ENCODE data around the gene CCT7. TPM values are rescaled to one million over a fixed set of nuclear protein-coding genes. Genes with fewer than 3 reads are reported as not detected.

CCT7 gene
- total RNA-seq, 1 experiment from 2014 or later = 538 TPM

- CTCF ChIA-PET = no interaction called here
Measured at GRCh38 chr2:73205611-73206010, 28.5 kb upstream of the CCT7 start.

GRCh38 chr2:73208258-73208657 is 25.9 kb upstream of the CCT7 start:
- no peak for TF ChIP-seq CTCF (conservative IDR thresholded peaks at IDR 0.05; ENCODE audit: low read depth, low read length)
- no peak for TF ChIP-seq EZH2phosphoT487 (IDR thresholded peaks at IDR 0.05; ENCODE audit: borderline replicate concordance, low read length)
- no peak for TF ChIP-seq EZH2 (IDR thresholded peaks at IDR 0.05; ENCODE audit: low read length, unreplicated experiment)
- H3K4me2 ChIP-seq (ENCODE audit: low read length) = no peak overlapping the region
- H3K27ac ChIP-seq (ENCODE audit: low read length) = no peak overlapping the region
- H3K79me2 ChIP-seq (ENCODE audit: low read length) = no peaks in the 10 kb centered on the region
- no peaks in the 10 kb centered on the region for H4K20me1 ChIP-seq (ENCODE audit: low read length)
- intact Hi-C loops (cut with micrococcal nuclease) = no loop called here
- ATAC-seq = no peak
- peaks cover 14% of the 10 kb centered on the region for H3K27me3 ChIP-seq (ENCODE audit: low read length)
- ChIA-PET POLR2A (ENCODE audit: unreplicated experiment) (interaction anchor here (0.7 kb wide), 1 partner anchor 17 kb away, joined by 24 read pairs; no protein-coding TSS in a partner anchor), CTCF (no interaction called here)
- no peak for DNase-seq
- no peaks in the 10 kb centered on the region for H3F3A ChIP-seq (ENCODE audit: low read length, unreplicated experiment)
- no peaks in the 10 kb centered on the region for H3K9me3 ChIP-seq (ENCODE audit: low read length)
- no peaks in the 10 kb centered on the region for H3K9me2 ChIP-seq (replicated peaks; ENCODE audit: low read length)
- BruUV-seq (replicated peaks) = no TSS peak
- no peak overlapping the region for H2AFZ ChIP-seq (ENCODE audit: low read length)
- no peaks in the 10 kb centered on the region for H3K4me1 ChIP-seq (ENCODE audit: insufficient read depth, low read length)
- no peak overlapping the region for H3K9ac ChIP-seq (ENCODE audit: low read length)
- H3K4me3 ChIP-seq (ENCODE audit: low read length) = no peak overlapping the region
- H3K36me3 ChIP-seq (ENCODE audit: low read depth, low read length) = no peaks in the 10 kb centered on the region

More at GRCh38 chr2:73205611-73206010, 28.5 kb upstream of the CCT7 start:
- TF ChIP-seq CTCF (conservative IDR thresholded peaks at IDR 0.05; ENCODE audit: low read depth, low read length) (no peak), EZH2 (IDR thresholded peaks at IDR 0.05; ENCODE audit: low read length, unreplicated experiment) (no peak), EZH2phosphoT487 (IDR thresholded peaks at IDR 0.05; ENCODE audit: borderline replicate concordance, low read length) (no peak)
- Histone ChIP-seq H3K79me2 (ENCODE audit: low read length) (no peaks in the 10 kb centered on the region), H3K4me1 (ENCODE audit: insufficient read depth, low read length) (peaks cover 3% of the 10 kb centered on the region; the same call in 1 of the 2 replicates), H3K9me3 (ENCODE audit: low read length) (no peaks in the 10 kb centered on the region), H3K4me2 (ENCODE audit: low read length) (no peak overlapping the region), H4K20me1 (ENCODE audit: low read length) (no peaks in the 10 kb centered on the region), H3K4me3 (ENCODE audit: low read length) (no peak overlapping the region), H3K27me3 (ENCODE audit: low read length) (peaks cover 36% of the 10 kb centered on the region), H3F3A (ENCODE audit: low read length, unreplicated experiment) (no peaks in the 10 kb centered on the region), H3K9me2 (replicated peaks; ENCODE audit: low read length) (no peaks in the 10 kb centered on the region), H3K36me3 (ENCODE audit: low read depth, low read length) (no peaks in the 10 kb centered on the region), H3K27ac (ENCODE audit: low read length) (no peak overlapping the region), H2AFZ (ENCODE audit: low read length) (no peak overlapping the region), H3K9ac (ENCODE audit: low read length) (no peak overlapping the region)
- BruUV-seq (replicated peaks) = no TSS peak
- no peak for ATAC-seq
- intact Hi-C loops (cut with micrococcal nuclease) = no loop called here
- POLR2A ChIA-PET (ENCODE audit: unreplicated experiment) = no interaction called here
- DNase-seq = no peak

- ATAC-seq = no peak
- no peak overlapping the region for H3K4me3 ChIP-seq (ENCODE audit: low read length)
- no peak overlapping the region for H3K9ac ChIP-seq (ENCODE audit: low read length)
- DNase-seq = no peak
- peaks cover 2% of the 10 kb centered on the region for H3K4me1 ChIP-seq (ENCODE audit: insufficient read depth, low read length)
- H4K20me1 ChIP-seq (ENCODE audit: low read length) = no peaks in the 10 kb centered on the region
- no peak overlapping the region for H3K27ac ChIP-seq (ENCODE audit: low read length)
- H3F3A ChIP-seq (ENCODE audit: low read length, unreplicated experiment) = no peaks in the 10 kb centered on the region
- peaks cover 7% of the 10 kb centered on the region for H3K79me2 ChIP-seq (ENCODE audit: low read length)
- no peaks in the 10 kb centered on the region for H3K9me2 ChIP-seq (replicated peaks; ENCODE audit: low read length)
- no peaks in the 10 kb centered on the region for H3K9me3 ChIP-seq (ENCODE audit: low read length)
- ChIA-PET CTCF (no interaction called here), POLR2A (ENCODE audit: unreplicated experiment) (no interaction called here)
- BruUV-seq (replicated peaks) = no TSS peak
- intact Hi-C loops (cut with micrococcal nuclease) = no loop called here
- no peak overlapping the region for H2AFZ ChIP-seq (ENCODE audit: low read length)
- TF ChIP-seq CTCF (conservative IDR thresholded peaks at IDR 0.05; ENCODE audit: low read depth, low read length) (no peak), EZH2 (IDR thresholded peaks at IDR 0.05; ENCODE audit: low read length, unreplicated experiment) (no peak), EZH2phosphoT487 (IDR thresholded peaks at IDR 0.05; ENCODE audit: borderline replicate concordance, low read length) (no peak)
- H3K27me3 ChIP-seq (ENCODE audit: low read length) = peaks cover 4% of the 10 kb centered on the region; the same call in 1 of the 2 replicates
- H3K4me2 ChIP-seq (ENCODE audit: low read length) = no peak overlapping the region
- no peaks in the 10 kb centered on the region for H3K36me3 ChIP-seq (ENCODE audit: low read depth, low read length)
Measured at GRCh38 chr2:73210019-73210418, 24.1 kb upstream of the CCT7 start.

All from PC-3 (cell line).